Measurements from ENCODE around the gene CCNI2.

CCNI2 gene

GRCh38 chr5:132750471-132751230, 3.4 kb downstream of the CCNI2 start:
- no peak for DNase-seq

- DNase-seq, result no peak
Observed at GRCh38 chr5:132751444-132751843, 4.2 kb downstream of the CCNI2 start.

- DNase-seq, result no peak
Observed at GRCh38 chr5:132751971-132752580, 4.8 kb downstream of the CCNI2 start.

- DNase-seq, result no peak
Observed at GRCh38 chr5:132752581-132753125, 5.4 kb downstream of the CCNI2 start.

GRCh38 chr5:132753135-132753987, 6.1 kb downstream of the CCNI2 start:
- DNase-seq, result no peak

- no peak for DNase-seq
Observed at GRCh38 chr5:132754111-132754510, 6.9 kb downstream of the CCNI2 start.

GRCh38 chr5:132754947-132755346, 7.7 kb downstream of the CCNI2 start:
- no peak for DNase-seq

- DNase-seq, result no peak
Observed at GRCh38 chr5:132756542-132756941, 9.3 kb downstream of the CCNI2 start.

GRCh38 chr5:132758451-132758850, 11.2 kb downstream of the CCNI2 start:
- DNase-seq, result no peak

- DNase-seq, result no peak
Observed at GRCh38 chr5:132759114-132760048, 12.2 kb downstream of the CCNI2 start.

GRCh38 chr5:132760049-132760420, 12.8 kb downstream of the CCNI2 start:
- DNase-seq, result no peak

- DNase-seq, result no peak
Observed at GRCh38 chr5:132760601-132761317, 13.5 kb downstream of the CCNI2 start.

- DNase-seq, result no peak
Observed at GRCh38 chr5:132761321-132762240, 14.4 kb downstream of the CCNI2 start.

GRCh38 chr5:132762246-132763000, 15.2 kb downstream of the CCNI2 start:
- DNase-seq, result no peak

- no peak for DNase-seq
Observed at GRCh38 chr5:132763181-132764036, 16.2 kb downstream of the CCNI2 start.

GRCh38 chr5:132764051-132764450, 16.8 kb downstream of the CCNI2 start:
- DNase-seq, result no peak

- DNase-seq, result no peak
Observed at GRCh38 chr5:132764671-132765238, 17.5 kb downstream of the CCNI2 start.

- no peak for DNase-seq
Observed at GRCh38 chr5:132765311-132766019, 18.2 kb downstream of the CCNI2 start.

Measured in right hindlimb (tissue), 1 donor.